Activated naive CD8-positive, alpha-beta T cell (primary cell): ENCODE measurements around the gene GNB1L.

Experiments used
- H3K27ac Mint-ChIP-seq: one replicate; pipeline ENCODE4 v1.8.0; 2021; ENCODE audit warnings: mixed read lengths
- H3K27me3 Mint-ChIP-seq: one replicate; pipeline ENCODE4 v1.8.0; 2021; ENCODE audit warnings: mixed read lengths
- H3K36me3 Mint-ChIP-seq: one replicate; pipeline ENCODE4 v1.8.0; 2021; ENCODE audit warnings: mixed read lengths
- H3K4me1 Mint-ChIP-seq: one replicate; pipeline ENCODE4 v1.8.0; 2021; ENCODE audit warnings: low read depth, mixed read lengths
- H3K4me3 Mint-ChIP-seq: one replicate; pipeline ENCODE4 v1.8.0; 2021; ENCODE audit warnings: mild to moderate bottlenecking, mixed read lengths
- H3K9me3 Mint-ChIP-seq: one replicate; pipeline ENCODE4 v1.8.0; 2021; ENCODE audit warnings: low read depth, mixed read lengths

GNB1L gene

DNA sequence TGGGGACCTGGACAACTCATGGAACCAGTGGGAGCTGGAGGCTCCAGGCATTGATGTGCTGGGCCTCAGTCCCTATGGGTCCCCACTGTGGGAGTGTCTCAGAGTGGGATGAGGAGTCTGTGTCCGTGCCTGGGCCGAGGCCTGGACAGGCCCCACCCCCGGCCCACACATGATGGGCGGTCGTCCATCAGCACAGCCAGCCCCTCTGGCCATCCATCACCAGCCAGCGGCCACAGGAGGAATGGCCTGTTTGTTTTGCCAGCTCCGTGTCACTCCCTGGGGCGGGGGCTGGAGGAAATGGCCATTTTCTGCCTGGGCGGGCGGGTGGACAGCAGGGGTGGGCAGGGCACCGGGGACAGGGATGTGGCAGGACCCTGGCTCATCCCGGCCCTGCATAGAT, 107.1 kb downstream of the GNB1L start:
- H3K9me3 Mint-ChIP-seq, result no peaks in the 10 kb centered on the region
- H3K27ac Mint-ChIP-seq, result no peak overlapping the region
- no peak overlapping the region for H3K4me3 Mint-ChIP-seq
- no peaks in the 10 kb centered on the region for H3K27me3 Mint-ChIP-seq
- no peaks in the 10 kb centered on the region for H3K36me3 Mint-ChIP-seq
- H3K4me1 Mint-ChIP-seq, result no peaks in the 10 kb centered on the region

DNA sequence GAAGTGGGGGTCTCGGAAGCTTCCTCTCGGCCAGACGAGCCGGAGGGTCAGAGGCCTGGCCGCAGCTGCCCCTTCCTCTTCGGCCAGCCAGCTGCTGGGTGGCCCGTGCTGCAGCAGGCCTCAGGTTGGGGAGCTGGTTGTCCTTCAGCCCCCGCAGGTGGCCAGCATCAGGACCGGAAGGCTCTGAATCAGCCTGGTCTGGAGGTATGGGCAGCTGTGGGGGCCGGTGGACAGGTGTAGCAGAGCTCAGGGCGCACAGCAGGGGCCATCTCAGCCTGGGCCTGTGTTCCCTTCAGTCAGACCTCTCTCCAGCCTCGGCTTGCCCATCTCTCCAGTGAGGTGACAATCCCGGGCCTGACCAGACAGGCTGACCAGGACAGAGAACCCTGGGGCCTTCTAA, 107.9 kb downstream of the GNB1L start:
- H3K27me3 Mint-ChIP-seq, result no peaks in the 10 kb centered on the region
- H3K9me3 Mint-ChIP-seq, result no peaks in the 10 kb centered on the region
- H3K4me1 Mint-ChIP-seq, result no peaks in the 10 kb centered on the region
- H3K36me3 Mint-ChIP-seq, result no peaks in the 10 kb centered on the region
- no peak overlapping the region for H3K27ac Mint-ChIP-seq
- no peak overlapping the region for H3K4me3 Mint-ChIP-seq

DNA sequence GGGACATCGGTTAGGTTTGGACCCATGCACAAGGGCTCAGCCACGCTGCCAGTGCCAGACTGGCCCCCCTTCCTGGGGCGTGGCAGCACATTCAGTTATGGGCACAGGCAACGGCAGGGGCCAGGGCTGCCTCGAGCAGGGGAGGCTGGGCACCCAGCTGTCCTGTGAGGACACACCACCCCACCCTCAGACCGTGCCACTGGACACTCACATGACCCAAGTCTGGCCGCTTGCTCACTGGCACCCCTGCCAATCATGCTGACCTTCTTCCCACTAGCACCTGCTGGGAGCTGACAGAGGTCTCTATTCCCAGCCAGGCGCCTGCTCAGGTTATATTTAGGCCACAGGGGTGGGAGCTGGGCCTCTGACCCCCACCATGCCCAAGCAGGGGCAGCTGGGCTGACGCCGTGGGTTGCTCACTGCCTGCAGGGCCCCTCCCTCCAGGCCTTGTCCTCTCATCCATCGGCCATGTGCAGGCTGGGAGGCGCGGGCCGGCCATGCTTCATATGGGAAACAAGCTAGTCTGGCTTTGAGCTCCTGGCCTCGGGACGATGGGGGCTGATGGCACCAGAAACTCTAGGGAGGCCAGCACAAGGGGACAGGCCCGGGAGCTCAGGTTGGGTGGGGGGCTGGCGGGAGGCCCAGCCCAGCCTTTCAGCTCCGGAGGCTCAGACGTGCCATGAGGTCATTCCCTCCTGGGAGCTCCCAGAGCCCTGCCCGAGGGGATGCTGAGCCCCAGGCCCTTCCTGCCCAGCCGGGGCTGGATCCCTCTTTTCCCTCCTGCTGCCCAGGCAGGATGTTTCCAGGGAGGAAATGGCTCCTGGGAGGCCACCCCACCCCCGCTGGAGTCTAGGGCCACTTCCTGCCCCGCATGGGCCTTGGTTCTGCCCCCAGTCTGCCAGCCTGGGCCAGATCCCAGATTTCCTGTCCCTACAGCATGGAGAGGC, 109.2 kb downstream of the GNB1L start:
- Mint-ChIP-seq H3K27me3 (no peaks in the 10 kb centered on the region), H3K9me3 (no peaks in the 10 kb centered on the region), H3K4me3 (no peak overlapping the region), H3K27ac (no peak overlapping the region), H3K4me1 (no peaks in the 10 kb centered on the region), H3K36me3 (no peaks in the 10 kb centered on the region)

DNA sequence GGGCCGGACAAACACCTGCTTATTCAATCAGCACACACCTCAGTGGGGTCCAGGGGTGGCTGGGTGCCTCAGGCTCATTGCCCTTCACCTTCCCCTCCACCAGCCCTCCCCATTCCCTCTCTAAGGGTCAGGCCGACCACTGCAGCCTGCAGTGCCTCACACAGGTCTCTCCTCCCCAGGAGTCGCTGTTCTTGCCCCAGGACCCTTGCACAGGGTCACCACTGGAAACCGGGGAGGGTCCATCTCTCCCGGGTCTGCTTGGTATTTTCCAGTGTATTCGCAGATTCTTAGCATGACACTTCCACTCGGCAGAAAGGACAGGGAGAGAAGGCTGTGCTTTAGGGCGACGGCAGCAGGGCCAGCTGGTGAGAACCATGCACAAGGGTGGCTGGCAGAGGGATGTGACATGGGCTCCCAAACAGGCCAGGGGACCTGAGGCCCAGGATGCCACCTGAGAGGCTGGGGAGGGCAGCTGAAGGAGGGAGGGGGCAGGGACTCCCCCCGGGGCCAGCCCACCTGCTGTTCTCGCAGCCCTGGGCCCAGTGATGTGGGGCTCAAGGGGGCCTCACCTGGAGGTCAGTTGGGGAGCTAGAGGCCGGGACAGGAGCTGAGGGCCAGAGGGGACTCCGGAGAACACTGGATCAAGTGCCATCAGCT, 110.2 kb downstream of the GNB1L start:
- Mint-ChIP-seq H3K36me3 (no peaks in the 10 kb centered on the region), H3K27me3 (no peaks in the 10 kb centered on the region), H3K4me1 (no peaks in the 10 kb centered on the region), H3K27ac (no peak overlapping the region), H3K9me3 (no peaks in the 10 kb centered on the region), H3K4me3 (no peak overlapping the region)

DNA sequence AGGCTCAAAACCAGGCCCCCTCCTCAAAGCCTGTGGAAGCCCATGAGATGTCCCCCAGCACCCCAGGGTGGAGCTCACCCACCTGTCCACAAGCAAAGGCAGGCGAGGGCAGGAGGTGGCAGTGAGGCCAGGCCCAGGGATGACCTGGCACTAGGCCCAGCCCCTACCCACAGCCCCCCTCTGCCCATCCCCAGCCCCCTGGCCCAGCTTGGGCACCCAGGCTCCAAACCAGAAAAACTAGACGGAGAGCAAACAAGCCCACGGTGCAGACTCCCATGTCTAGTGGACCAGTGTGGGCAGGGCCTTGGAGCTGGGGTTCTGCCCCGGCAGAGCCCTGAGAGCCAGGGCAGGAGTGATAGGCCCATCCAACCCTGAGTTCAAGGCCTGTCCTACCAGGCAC, 111.0 kb downstream of the GNB1L start:
- Mint-ChIP-seq H3K27me3 (no peaks in the 10 kb centered on the region), H3K36me3 (no peaks in the 10 kb centered on the region), H3K4me1 (no peaks in the 10 kb centered on the region), H3K9me3 (no peaks in the 10 kb centered on the region), H3K4me3 (no peak overlapping the region), H3K27ac (no peak overlapping the region)

DNA sequence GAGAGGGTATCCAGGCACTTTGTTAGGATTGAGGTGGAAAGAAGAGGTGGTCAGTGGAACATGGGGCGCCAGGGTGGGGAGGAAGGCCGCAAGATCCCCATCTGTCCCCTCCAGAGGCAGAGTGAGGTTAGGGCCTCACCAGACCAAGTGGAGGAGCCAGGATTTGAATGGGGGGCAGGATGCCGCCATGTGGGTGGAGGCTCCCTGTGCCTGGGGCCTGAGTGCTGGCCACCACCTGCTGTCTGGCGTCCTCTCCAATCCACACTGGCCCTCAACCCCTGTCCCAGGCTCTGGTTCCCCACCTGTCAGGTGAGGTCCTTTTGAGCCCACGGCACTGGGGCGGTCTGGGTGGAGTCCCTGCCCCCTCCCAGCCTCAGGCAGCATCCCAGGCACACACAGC, 111.6 kb downstream of the GNB1L start:
- H3K4me3 Mint-ChIP-seq, result no peak overlapping the region
- H3K27me3 Mint-ChIP-seq, result no peaks in the 10 kb centered on the region
- H3K27ac Mint-ChIP-seq, result no peak overlapping the region
- H3K4me1 Mint-ChIP-seq, result no peaks in the 10 kb centered on the region
- no peaks in the 10 kb centered on the region for H3K36me3 Mint-ChIP-seq
- H3K9me3 Mint-ChIP-seq, result no peaks in the 10 kb centered on the region

DNA sequence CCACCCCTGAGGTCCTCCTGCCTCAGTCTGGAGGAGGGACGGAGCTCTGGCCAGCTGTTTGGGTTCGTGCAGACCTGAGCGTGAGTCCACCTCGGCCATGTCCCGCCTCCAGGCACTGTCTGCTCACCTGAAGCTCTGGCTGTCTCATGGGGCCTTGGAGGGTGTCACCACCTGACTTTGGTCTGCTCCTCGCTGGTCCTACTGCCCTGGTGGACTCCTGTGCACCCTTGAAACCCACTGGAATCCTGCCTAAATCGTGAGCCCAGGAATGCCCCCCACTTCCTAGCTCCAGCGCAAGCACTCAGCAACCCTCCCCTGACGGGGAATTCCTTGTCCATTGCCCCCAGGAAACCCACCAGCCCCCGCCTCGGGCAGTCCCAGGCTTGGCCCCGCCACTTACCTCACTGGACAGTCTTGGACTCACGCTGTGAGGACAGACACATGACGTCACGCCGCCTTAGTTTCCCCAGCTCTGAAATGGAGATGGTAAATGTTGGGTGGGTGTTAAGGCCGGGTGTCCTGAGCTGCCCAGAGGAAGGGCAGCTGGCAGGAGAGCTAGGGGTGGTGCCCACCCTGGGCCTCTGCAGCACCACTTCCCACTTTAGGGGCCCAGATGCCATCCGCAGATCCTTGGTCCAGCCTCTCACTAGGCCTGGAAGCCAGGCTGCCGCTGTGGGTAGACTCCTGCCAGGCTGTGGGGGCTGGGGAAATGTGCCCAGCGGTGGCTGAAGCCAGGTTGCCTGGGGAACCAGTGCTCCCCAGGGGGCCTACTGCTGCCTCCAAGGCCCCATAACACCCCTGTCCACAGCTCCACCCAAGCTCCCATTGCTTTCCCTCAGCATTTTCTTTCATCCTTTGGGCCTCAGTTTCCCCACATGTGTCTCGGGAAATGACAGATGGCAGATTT, 112.3 kb downstream of the GNB1L start:
- Mint-ChIP-seq H3K27me3 (no peaks in the 10 kb centered on the region), H3K36me3 (no peaks in the 10 kb centered on the region), H3K9me3 (no peaks in the 10 kb centered on the region), H3K4me1 (no peaks in the 10 kb centered on the region), H3K4me3 (no peak overlapping the region), H3K27ac (no peak overlapping the region)

DNA sequence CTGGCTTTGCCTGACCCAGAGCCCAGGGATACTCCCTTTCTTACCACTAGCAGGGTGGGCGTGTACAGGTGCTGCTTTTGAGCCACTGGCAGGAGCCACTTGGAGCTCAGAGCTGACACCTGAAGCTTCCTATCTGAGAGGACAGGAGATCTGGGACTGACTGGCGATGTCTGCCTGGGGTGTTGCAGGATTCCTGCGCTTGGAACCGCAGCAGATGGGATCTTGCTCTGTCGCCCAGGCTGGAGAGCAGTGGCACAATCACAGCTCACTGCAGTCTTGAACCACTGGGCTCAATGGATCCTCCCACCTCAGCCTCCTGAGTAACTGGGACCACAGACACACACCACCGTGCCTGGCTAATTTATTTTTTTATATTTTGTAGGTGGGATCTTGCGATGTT, 113.6 kb downstream of the GNB1L start:
- no peaks in the 10 kb centered on the region for H3K36me3 Mint-ChIP-seq
- H3K4me1 Mint-ChIP-seq, result no peaks in the 10 kb centered on the region
- no peaks in the 10 kb centered on the region for H3K27me3 Mint-ChIP-seq
- no peak overlapping the region for H3K4me3 Mint-ChIP-seq
- no peak overlapping the region for H3K27ac Mint-ChIP-seq
- no peaks in the 10 kb centered on the region for H3K9me3 Mint-ChIP-seq

DNA sequence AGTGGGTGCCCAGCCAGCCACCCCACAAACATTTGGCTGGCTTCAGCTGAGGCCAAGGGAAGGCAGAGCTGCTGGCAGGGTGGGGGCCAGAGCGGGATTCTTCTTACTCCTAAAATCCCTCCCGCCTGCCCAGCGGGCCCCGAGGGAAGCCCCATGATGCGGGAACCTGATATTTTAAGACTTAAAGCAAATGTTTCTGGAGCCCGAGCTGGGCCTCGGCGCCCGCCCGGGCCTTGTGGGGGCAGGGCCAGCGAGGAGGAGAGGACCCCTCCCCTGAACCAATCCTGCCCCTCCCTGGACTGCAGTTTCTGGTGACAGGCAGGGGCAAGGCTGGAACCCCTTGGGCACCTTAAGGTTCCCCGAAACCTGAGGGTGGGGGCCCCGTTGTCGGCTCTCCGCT, 114.1 kb downstream of the GNB1L start:
- no peak overlapping the region for H3K27ac Mint-ChIP-seq
- no peaks in the 10 kb centered on the region for H3K36me3 Mint-ChIP-seq
- H3K27me3 Mint-ChIP-seq, result no peaks in the 10 kb centered on the region
- H3K9me3 Mint-ChIP-seq, result no peaks in the 10 kb centered on the region
- no peaks in the 10 kb centered on the region for H3K4me1 Mint-ChIP-seq
- H3K4me3 Mint-ChIP-seq, result no peak overlapping the region

DNA sequence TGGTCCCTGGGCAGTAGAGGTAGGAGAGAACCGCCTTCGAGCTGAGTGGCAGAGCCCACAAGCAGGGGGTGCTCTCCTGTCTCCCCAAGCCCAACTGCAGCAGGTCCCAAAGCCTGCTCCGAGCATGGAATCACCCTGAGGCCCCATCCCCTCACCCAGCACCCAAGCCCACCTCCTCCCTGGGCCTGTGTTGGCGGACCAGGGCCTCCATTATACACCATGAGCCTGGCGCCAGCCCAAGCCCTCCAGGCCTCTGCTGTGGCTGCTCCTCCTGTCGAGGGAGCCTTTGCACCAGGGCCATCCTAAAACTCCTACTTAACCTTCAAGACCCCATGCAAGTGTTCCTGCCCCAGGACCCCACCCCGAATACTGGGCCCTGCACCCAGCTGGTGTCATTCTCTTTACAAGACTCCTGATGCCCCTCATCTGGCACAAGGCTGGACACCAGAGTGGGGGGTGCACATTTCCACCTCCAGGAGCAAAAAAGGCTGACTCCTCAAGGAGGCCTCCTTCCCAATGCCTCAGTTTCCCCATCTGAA, 114.7 kb downstream of the GNB1L start:
- H3K4me3 Mint-ChIP-seq, result no peak overlapping the region
- no peaks in the 10 kb centered on the region for H3K4me1 Mint-ChIP-seq
- H3K27ac Mint-ChIP-seq, result no peak overlapping the region
- H3K36me3 Mint-ChIP-seq, result no peaks in the 10 kb centered on the region
- H3K9me3 Mint-ChIP-seq, result no peaks in the 10 kb centered on the region
- H3K27me3 Mint-ChIP-seq, result no peaks in the 10 kb centered on the region

DNA sequence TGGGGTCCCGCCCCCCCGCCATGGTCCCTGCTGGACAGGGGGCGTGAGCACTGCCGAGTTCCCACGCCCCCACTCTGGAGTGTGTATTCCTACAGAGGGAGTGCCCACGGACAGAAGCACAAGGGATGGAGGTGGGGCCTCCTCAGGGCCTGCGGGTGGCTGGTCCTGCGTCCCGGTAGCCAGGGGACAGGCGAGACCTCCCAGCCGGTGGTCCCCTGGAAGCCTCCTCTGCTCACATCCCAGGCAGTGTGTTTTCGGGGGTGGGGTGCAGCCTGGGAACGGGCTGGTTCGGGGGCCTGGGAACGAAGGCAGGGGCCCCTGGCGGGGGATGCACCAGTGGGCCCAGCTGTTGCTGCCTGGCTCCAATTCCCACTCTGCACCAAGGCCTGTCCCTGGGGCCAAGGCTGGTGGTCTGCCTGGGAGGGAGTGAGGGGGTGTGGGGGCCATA, 115.2 kb downstream of the GNB1L start:
- H3K36me3 Mint-ChIP-seq, result no peaks in the 10 kb centered on the region
- H3K4me3 Mint-ChIP-seq, result no peak overlapping the region
- H3K27me3 Mint-ChIP-seq, result no peaks in the 10 kb centered on the region
- H3K27ac Mint-ChIP-seq, result no peak overlapping the region
- H3K4me1 Mint-ChIP-seq, result no peaks in the 10 kb centered on the region
- no peaks in the 10 kb centered on the region for H3K9me3 Mint-ChIP-seq

DNA sequence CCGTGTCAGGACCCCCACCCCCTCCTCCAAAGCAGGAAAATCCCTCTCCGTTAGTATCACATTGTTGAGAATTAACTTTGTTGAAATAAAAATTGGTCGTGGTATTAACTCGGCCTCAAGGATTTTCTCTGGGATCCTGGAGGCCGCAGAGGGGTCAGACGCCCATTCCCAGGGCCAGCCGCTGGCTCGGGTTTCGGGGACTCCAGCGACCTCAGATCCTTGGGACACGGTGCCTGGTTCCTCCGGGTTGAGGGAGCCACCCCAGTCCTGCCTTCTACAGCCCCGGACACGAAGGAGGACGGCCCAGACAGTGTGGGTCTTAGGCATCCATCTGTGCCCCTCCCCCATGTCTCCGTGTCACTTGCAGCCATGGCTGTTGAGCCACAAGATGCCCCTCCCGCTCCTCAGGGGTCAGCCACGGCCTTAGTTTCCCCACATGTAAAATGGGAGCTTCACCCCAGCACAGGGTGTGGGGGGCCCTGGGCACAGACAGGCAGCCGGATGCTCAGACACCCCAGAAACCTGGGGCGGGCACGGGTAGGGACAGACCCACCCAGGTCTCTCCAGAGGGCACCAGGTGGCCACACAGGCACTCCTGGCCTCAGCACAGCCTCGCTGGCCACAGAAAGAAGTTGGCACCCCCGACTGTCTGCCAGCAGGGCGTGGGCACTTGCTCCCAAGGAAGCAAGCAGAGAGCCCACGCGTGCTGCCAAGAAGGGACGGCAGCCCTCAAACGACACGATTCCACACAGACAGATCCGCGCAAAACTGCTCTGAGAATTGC, 115.8 kb downstream of the GNB1L start:
- Mint-ChIP-seq H3K27me3 (no peaks in the 10 kb centered on the region), H3K27ac (no peak overlapping the region), H3K4me1 (no peaks in the 10 kb centered on the region), H3K4me3 (no peak overlapping the region), H3K9me3 (no peaks in the 10 kb centered on the region), H3K36me3 (no peaks in the 10 kb centered on the region)

DNA sequence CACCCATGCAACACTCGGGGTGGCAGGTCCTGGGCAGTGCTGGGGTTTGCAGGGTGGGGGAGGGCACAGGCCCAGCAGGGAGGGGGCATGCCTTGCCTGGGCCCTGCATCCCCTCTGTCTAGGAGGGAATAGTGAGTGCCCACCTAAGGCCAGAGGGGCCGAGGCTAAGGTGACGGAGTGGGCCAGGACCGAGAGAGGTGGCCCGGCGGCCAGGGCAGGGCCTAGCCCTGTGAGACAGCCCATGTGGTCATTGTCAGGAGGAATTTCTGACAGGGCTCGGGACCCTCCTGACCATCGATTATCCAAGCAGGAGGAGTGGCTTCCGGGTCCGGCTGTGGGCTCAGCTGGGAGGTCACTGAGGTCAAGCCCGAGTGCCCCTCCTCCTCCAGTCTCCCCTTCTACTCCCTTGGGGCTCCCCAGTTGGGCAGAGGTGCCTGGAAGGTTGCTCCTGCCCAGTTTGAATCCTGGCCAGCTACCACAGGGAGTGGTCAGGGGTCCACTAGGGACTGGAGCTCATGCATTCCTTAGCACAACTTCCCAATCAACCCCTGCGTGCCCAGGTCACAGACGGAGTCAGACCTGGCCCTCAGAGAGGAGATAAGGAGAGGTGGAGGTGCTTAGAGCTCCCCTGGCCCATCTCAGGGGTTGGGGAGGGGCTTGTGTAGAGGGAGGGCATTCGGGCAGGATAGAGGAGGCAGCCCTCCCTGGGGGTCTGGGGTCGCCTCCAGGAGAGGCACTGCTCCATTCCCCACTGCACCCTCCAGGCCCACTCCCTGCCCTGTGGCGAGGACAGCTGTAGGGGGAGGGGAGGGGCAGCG, 116.6 kb downstream of the GNB1L start:
- H3K36me3 Mint-ChIP-seq, result no peaks in the 10 kb centered on the region
- no peaks in the 10 kb centered on the region for H3K4me1 Mint-ChIP-seq
- H3K27me3 Mint-ChIP-seq, result no peaks in the 10 kb centered on the region
- H3K27ac Mint-ChIP-seq, result no peak overlapping the region
- H3K9me3 Mint-ChIP-seq, result no peaks in the 10 kb centered on the region
- no peak overlapping the region for H3K4me3 Mint-ChIP-seq
